Measurements from ENCODE around the gene SMYD3. TPM values are rescaled to one million over a fixed set of nuclear protein-coding genes. Genes with fewer than 3 reads are reported as not detected.

Gene SMYD3
- total RNA-seq, 1 donor from 2014 or later = 24.2 TPM

GRCh38 chr1:246157516-246157915, 349.6 kb downstream of the SMYD3 start:
- no peak for TF ChIP-seq CTCF (conservative IDR thresholded peaks at IDR 0.05)
- Mint-ChIP-seq H3K36me3 (ENCODE audit: low read depth) (no peaks in the 10 kb centered on the region), H3K4me3 (no peak overlapping the region), H3K4me1 (peaks cover 27% of the 10 kb centered on the region), H3K27ac (ENCODE audit: unreplicated experiment) (no peak overlapping the region), H3K27me3 (ENCODE audit: low read depth) (no peaks in the 10 kb centered on the region), H3K9me3 (peaks cover 7% of the 10 kb centered on the region)
- no peak for DNase-seq (ENCODE audit: low read depth, low spot score)

- H3K9me3 Mint-ChIP-seq = peaks cover 7% of the 10 kb centered on the region
Observed at GRCh38 chr1:246156847-246157246, 350.2 kb downstream of the SMYD3 start.

GRCh38 chr1:246155923-246156322, 351.2 kb downstream of the SMYD3 start:
- H3K4me3 Mint-ChIP-seq = no peak overlapping the region
- H3K27me3 Mint-ChIP-seq (ENCODE audit: low read depth) = no peaks in the 10 kb centered on the region
- no peak overlapping the region for H3K27ac Mint-ChIP-seq (ENCODE audit: unreplicated experiment)
- TF ChIP-seq CTCF (conservative IDR thresholded peaks at IDR 0.05) = no peak
- H3K36me3 Mint-ChIP-seq (ENCODE audit: low read depth) = peaks cover 4% of the 10 kb centered on the region
- peaks cover 40% of the 10 kb centered on the region for H3K4me1 Mint-ChIP-seq
- peaks cover 7% of the 10 kb centered on the region for H3K9me3 Mint-ChIP-seq
- no peak for DNase-seq (ENCODE audit: low read depth, low spot score)

More at GRCh38 chr1:246156847-246157246, 350.2 kb downstream of the SMYD3 start:
- peaks cover 33% of the 10 kb centered on the region for H3K4me1 Mint-ChIP-seq
- no peak overlapping the region for H3K27ac Mint-ChIP-seq (ENCODE audit: unreplicated experiment)
- no peak for DNase-seq (ENCODE audit: low read depth, low spot score)
- TF ChIP-seq CTCF (conservative IDR thresholded peaks at IDR 0.05) = no peak
- no peaks in the 10 kb centered on the region for H3K27me3 Mint-ChIP-seq (ENCODE audit: low read depth)
- no peak overlapping the region for H3K4me3 Mint-ChIP-seq
- no peaks in the 10 kb centered on the region for H3K36me3 Mint-ChIP-seq (ENCODE audit: low read depth)

- TF ChIP-seq CTCF (conservative IDR thresholded peaks at IDR 0.05) = no peak
- Mint-ChIP-seq H3K27me3 (ENCODE audit: low read depth) (no peaks in the 10 kb centered on the region), H3K27ac (ENCODE audit: unreplicated experiment) (no peak overlapping the region), H3K4me1 (peaks cover 27% of the 10 kb centered on the region), H3K4me3 (no peak overlapping the region), H3K9me3 (peaks cover 7% of the 10 kb centered on the region), H3K36me3 (ENCODE audit: low read depth) (peaks cover 6% of the 10 kb centered on the region)
- no peak for DNase-seq (ENCODE audit: low read depth, low spot score)
Observed at GRCh38 chr1:246153796-246154212, 353.3 kb downstream of the SMYD3 start.

GRCh38 chr1:246152986-246153431, 354.1 kb downstream of the SMYD3 start:
- Mint-ChIP-seq H3K4me3 (no peak overlapping the region), H3K4me1 (peaks cover 27% of the 10 kb centered on the region), H3K27me3 (ENCODE audit: low read depth) (no peaks in the 10 kb centered on the region), H3K36me3 (ENCODE audit: low read depth) (peaks cover 8% of the 10 kb centered on the region), H3K27ac (ENCODE audit: unreplicated experiment) (peak overlapping the region; percentile 39), H3K9me3 (peaks cover 7% of the 10 kb centered on the region)
- no peak for DNase-seq (ENCODE audit: low read depth, low spot score)
- TF ChIP-seq CTCF (conservative IDR thresholded peaks at IDR 0.05) = no peak
